Measurements from ENCODE around the gene TSPAN14. TPM values are rescaled to one million over a fixed set of nuclear protein-coding genes. Genes with fewer than 3 reads are reported as not detected.
A peak's percentile ranks its signal among the peaks of the same experiment; 100 is the strongest.

The TSPAN14 gene
- total RNA-seq, 4 donors from 2014 or later = 17.9 to 50.5 (median 38.4) TPM

- intact Hi-C loops (cut with DNase I) = loop anchor here (2.0 kb wide), 1 partner anchor 44 kb away; no protein-coding TSS in a partner anchor
- peak overlapping the region; percentile 84 to 99 (median 92) for H3K4me3 ChIP-seq
- DNase-seq (ENCODE audit: extremely low spot score) = no peak
Observed at GRCh38 chr10:80454513-80455460, 677 bp downstream of the TSPAN14 start.

GRCh38 chr10:80455461-80456349, 1.6 kb downstream of the TSPAN14 start:
- no peak for TF ChIP-seq POLR2A (IDR thresholded peaks at IDR 0.05; ENCODE audit: low read depth)
- no peak for TF ChIP-seq POLR2AphosphoS5 (IDR thresholded peaks at IDR 0.05)
- H3K4me3 ChIP-seq = peak overlapping the region; percentile 84 to 99 (median 92)
- no peaks in the 10 kb centered on the region for H3K36me3 ChIP-seq
- no peaks in the 10 kb centered on the region for H3K27me3 ChIP-seq
- WGBS = 73% methylated on average over 12 of the region's 13 CpGs
- peak overlapping the region; percentile 97 to 99 (median 98) for H3K27ac ChIP-seq (replicated peaks in 1 of 4)
- intact Hi-C loops (cut with DNase I) = loop anchor here (2.0 kb wide), 1 partner anchor 43 kb away; no protein-coding TSS in a partner anchor
- no peaks in the 10 kb centered on the region for H3K9me3 ChIP-seq
- H3K4me1 ChIP-seq = peaks cover 57 to 71% (median 65%) of the 10 kb centered on the region in 4 donors
- DNase-seq (ENCODE audit: extremely low spot score) = no peak

More at GRCh38 chr10:80454513-80455460, 677 bp downstream of the TSPAN14 start:
- H3K27me3 ChIP-seq = no peaks in the 10 kb centered on the region
- peak overlapping the region; percentile 97 to 99 (median 98) for H3K27ac ChIP-seq (replicated peaks in 1 of 4)
- no peaks in the 10 kb centered on the region for H3K36me3 ChIP-seq
- no peaks in the 10 kb centered on the region for H3K9me3 ChIP-seq
- WGBS = 10% methylated on average over 2 of the region's 81 CpGs
- peaks cover 47 to 62% (median 56%) of the 10 kb centered on the region in 4 donors for H3K4me1 ChIP-seq
- TF ChIP-seq POLR2A (IDR thresholded peaks at IDR 0.05; ENCODE audit: low read depth) (no peak), POLR2AphosphoS5 (IDR thresholded peaks at IDR 0.05) (peak in 1 of 2 donors; percentile 30), EP300 (IDR thresholded peaks at IDR 0.05) (no peak), CTCF (IDR thresholded peaks at IDR 0.05) (no peak)

GRCh38 chr10:80457554-80458262, 3.6 kb downstream of the TSPAN14 start:
- Histone ChIP-seq H3K4me1 (peaks cover 77 to 87% (median 85%) of the 10 kb centered on the region in 4 donors), H3K27me3 (no peaks in the 10 kb centered on the region), H3K27ac (replicated peaks in 1 of 4) (peak overlapping the region in 3 of 4 donors; percentile 11 to 75 (median 50)), H3K36me3 (no peaks in the 10 kb centered on the region), H3K4me3 (no peak overlapping the region), H3K9me3 (no peaks in the 10 kb centered on the region)
- 88% methylated on average over 5 of the region's 8 CpGs for WGBS
- no peak for DNase-seq (ENCODE audit: extremely low spot score)
- intact Hi-C loops (cut with DNase I) = no loop called here
- TF ChIP-seq POLR2A (IDR thresholded peaks at IDR 0.05; ENCODE audit: low read depth) = no peak
- TF ChIP-seq POLR2AphosphoS5 (IDR thresholded peaks at IDR 0.05) = no peak
- no peak for TF ChIP-seq EP300 (IDR thresholded peaks at IDR 0.05)
- TF ChIP-seq CTCF (IDR thresholded peaks at IDR 0.05) = no peak

GRCh38 chr10:80458263-80458625, 4.1 kb downstream of the TSPAN14 start:
- intact Hi-C loops (cut with DNase I) = no loop called here
- DNase-seq (ENCODE audit: extremely low spot score) = no peak
- H3K27me3 ChIP-seq = no peaks in the 10 kb centered on the region
- 87% methylated on average over 3 of the region's 4 CpGs for WGBS
- H3K4me3 ChIP-seq = peak overlapping the region in 1 of 4 donors; percentile 9
- H3K27ac ChIP-seq (replicated peaks in 1 of 4) = peak overlapping the region; percentile 50 to 75 (median 58)
- peaks cover 79 to 88% (median 86%) of the 10 kb centered on the region in 4 donors for H3K4me1 ChIP-seq
- no peaks in the 10 kb centered on the region for H3K36me3 ChIP-seq
- H3K9me3 ChIP-seq = no peaks in the 10 kb centered on the region
- TF ChIP-seq POLR2A (IDR thresholded peaks at IDR 0.05; ENCODE audit: low read depth) (no peak), EP300 (IDR thresholded peaks at IDR 0.05) (no peak), POLR2AphosphoS5 (IDR thresholded peaks at IDR 0.05) (no peak), CTCF (IDR thresholded peaks at IDR 0.05) (no peak)

All from esophagus muscularis mucosa (tissue), 4 donors.